Gastrocnemius medialis (tissue), 4 donors: Measurements from ENCODE around the gene RAB3IL1.

Experiments
- POLR2A ChIP-seq, 2 donors: fragments of 450-650 bp; IDR thresholded peaks; one replicate each; pipeline ENCODE4 v1.6.1; 2017; ENCODE audit warnings: antibody characterized with exemption in 2 of 2, mild to moderate bottlenecking in 2 of 2, moderate library complexity in 2 of 2
- TF ChIP-seq, protein P1 (sequence below), 5 experiments: fragments of 450-650 bp in 3 of 5; fragments of 200-600 bp in 2 of 5; sonication (generic) in 2 of 5; IDR thresholded peaks in 4 of 5; conservative IDR thresholded peaks in 1 of 5; 1 replicate in 4 of 5; 2 replicates in 1 of 5; pipeline ENCODE4 v1.5.1; 2016 to 2019; ENCODE audit warnings: antibody characterized with exemption in 5 of 5, mild to moderate bottlenecking in 3 of 5, moderate library complexity in 3 of 5

DNA sequence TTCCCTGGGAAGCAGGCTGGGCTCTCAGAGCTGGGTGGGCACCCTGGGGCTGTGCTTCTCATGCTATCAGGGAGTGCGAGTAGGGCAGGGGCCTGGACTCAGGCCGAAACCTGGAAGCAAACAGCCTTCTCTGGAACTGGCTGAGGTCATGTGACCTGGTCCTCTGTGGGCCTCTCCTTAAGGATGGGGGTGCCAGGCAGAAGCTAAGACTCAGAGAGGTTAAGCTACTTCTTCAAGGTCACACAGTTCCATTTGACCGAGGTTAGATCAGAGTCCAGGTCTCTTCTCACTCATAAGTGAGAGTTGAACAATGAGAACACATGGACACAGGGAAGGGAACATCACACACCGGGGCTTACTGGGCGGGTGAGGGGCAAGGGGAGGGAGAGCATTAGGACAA, 33.4 kb downstream of the RAB3IL1 start:
- TF ChIP-seq, protein P1, sequence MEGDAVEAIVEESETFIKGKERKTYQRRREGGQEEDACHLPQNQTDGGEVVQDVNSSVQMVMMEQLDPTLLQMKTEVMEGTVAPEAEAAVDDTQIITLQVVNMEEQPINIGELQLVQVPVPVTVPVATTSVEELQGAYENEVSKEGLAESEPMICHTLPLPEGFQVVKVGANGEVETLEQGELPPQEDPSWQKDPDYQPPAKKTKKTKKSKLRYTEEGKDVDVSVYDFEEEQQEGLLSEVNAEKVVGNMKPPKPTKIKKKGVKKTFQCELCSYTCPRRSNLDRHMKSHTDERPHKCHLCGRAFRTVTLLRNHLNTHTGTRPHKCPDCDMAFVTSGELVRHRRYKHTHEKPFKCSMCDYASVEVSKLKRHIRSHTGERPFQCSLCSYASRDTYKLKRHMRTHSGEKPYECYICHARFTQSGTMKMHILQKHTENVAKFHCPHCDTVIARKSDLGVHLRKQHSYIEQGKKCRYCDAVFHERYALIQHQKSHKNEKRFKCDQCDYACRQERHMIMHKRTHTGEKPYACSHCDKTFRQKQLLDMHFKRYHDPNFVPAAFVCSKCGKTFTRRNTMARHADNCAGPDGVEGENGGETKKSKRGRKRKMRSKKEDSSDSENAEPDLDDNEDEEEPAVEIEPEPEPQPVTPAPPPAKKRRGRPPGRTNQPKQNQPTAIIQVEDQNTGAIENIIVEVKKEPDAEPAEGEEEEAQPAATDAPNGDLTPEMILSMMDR (IDR thresholded peaks at IDR 0.05 in 4 of 5, conservative IDR thresholded peaks at IDR 0.05 in 1 of 5), result no peak
- no peak for TF ChIP-seq POLR2A (IDR thresholded peaks at IDR 0.05)
